Esophagus muscularis mucosa (tissue), 4 donors: ENCODE results near the gene MITF.

Experiments
- EP300 ChIP-seq: sonication (generic); formaldehyde crosslinking; IDR thresholded peaks from one replicate; pipeline ENCODE4 v1.6.1; 2017; ENCODE audit warnings: antibody characterized with exemption
- POLR2A ChIP-seq: fragments of 450-650 bp; IDR thresholded peaks from one replicate; pipeline ENCODE4 v1.6.1; 2017; ENCODE audit warnings: antibody characterized with exemption, moderate library complexity, mild to moderate bottlenecking, low read depth
- POLR2AphosphoS5 ChIP-seq, 2 donors: sonication (generic); formaldehyde crosslinking; IDR thresholded peaks; one replicate each; pipeline ENCODE4 v1.6.1; 2017; ENCODE audit warnings: antibody characterized with exemption in 2 of 2
- TF ChIP-seq, protein P1 (sequence below), 3 experiments: fragments of 200-600 bp in 2 of 3; fragments of 450-650 bp in 1 of 3; sonication (generic) in 2 of 3; IDR thresholded peaks; one replicate each; pipeline ENCODE4 v1.5.1; 2017 to 2019; ENCODE audit warnings: antibody characterized with exemption in 3 of 3, mild to moderate bottlenecking in 2 of 3, moderate library complexity in 1 of 3

DNA sequence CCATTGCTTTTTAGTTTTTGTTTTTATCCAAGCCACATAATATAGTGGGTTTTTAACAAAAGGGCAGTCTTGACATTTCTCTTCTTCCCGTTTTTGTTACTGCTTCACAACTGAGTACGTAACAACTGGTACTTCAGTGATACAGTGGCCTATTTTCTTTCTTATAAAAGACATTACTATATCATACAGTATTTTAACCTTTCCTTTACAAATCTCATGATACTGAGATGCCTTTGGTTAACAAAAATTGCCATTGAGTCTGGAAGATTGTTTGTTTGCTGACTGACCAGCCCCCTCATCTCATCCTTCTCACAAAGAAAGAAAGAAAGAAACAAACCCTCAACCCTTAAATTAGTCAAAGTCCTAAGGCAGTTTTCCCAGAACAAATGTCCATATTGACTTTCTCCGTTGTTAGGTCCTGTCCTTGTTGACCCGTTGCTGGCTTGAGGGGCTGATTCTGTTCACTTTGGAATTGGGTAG lies 183.3 kb downstream of the MITF start:
- TF ChIP-seq, protein P1, sequence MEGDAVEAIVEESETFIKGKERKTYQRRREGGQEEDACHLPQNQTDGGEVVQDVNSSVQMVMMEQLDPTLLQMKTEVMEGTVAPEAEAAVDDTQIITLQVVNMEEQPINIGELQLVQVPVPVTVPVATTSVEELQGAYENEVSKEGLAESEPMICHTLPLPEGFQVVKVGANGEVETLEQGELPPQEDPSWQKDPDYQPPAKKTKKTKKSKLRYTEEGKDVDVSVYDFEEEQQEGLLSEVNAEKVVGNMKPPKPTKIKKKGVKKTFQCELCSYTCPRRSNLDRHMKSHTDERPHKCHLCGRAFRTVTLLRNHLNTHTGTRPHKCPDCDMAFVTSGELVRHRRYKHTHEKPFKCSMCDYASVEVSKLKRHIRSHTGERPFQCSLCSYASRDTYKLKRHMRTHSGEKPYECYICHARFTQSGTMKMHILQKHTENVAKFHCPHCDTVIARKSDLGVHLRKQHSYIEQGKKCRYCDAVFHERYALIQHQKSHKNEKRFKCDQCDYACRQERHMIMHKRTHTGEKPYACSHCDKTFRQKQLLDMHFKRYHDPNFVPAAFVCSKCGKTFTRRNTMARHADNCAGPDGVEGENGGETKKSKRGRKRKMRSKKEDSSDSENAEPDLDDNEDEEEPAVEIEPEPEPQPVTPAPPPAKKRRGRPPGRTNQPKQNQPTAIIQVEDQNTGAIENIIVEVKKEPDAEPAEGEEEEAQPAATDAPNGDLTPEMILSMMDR (IDR thresholded peaks at IDR 0.05) = no peak
- TF ChIP-seq POLR2A = no peak
- no peak for TF ChIP-seq EP300
- TF ChIP-seq POLR2AphosphoS5 (IDR thresholded peaks at IDR 0.05) = no peak
